HG02610 (cell line): ENCODE measurements around the gene IRF2BP2.
"Not testable (repeated sequence)": the region's sequence is repeated elsewhere in the genome, so short reads cannot be mapped to it uniquely, and the experiment has no call there.

Experiments
- ATAC-seq: cut with Tn5 transposase; IDR thresholded peaks from one replicate; pipeline ENCODE4 v1.9.1; 2021; ENCODE audit warnings: mild to moderate bottlenecking, moderate library complexity; ENCODE audit not compliant: unreplicated experiment

The IRF2BP2 gene

GRCh38 chr1:234634922-234635321 is 24.9 kb upstream of the IRF2BP2 start:
- ATAC-seq, result not testable (repeated sequence)

DNA sequence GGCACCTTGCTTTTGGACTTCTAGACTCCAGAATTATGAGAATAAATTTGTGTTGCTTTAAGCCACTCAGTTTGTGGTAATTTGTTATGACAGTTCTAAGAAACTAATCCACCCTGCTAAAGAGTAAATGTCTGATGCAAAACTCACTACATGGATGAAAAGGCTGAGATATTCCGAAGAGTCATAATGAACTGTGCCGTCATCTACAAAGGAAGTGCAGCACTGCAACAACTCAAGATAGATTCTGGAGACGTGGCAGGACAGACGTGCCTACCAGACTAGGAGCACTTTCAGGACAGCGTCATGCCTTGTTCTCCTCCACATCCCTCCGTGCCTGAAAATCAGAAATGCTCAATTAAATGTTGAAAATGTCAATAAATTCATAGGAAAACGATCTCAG is 24.4 kb upstream of the IRF2BP2 start:
- ATAC-seq, result no peak

- ATAC-seq, result no peak
These were observed 23.4 kb upstream of the IRF2BP2 start for GRCh38 chr1:234633246-234634003.

GRCh38 chr1:234632225-234632624 is 22.2 kb upstream of the IRF2BP2 start:
- no peak for ATAC-seq

GRCh38 chr1:234631721-234632125 is 21.7 kb upstream of the IRF2BP2 start:
- no peak for ATAC-seq

DNA sequence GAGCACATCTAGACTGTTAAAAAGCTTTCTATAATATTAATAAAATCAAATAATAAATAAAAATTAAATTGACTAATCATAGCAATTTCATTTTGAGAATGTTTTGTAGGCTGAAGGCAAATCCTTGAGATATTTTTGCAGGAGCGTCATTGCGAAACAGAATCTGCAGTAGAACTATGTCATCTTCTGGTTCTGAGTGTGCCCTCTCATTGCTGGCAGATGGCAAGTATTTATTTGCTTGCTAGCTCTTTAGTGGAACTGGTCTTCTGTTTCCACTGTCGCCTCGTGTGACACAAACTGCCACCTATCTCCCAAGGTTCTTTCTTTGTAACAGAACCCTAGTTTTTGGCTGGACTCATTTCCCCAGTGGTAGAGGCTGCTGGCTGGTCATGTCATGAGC is 19.0 kb upstream of the IRF2BP2 start:
- ATAC-seq, result no peak

GRCh38 chr1:234628089-234628488 is 18.1 kb upstream of the IRF2BP2 start:
- no peak for ATAC-seq

DNA sequence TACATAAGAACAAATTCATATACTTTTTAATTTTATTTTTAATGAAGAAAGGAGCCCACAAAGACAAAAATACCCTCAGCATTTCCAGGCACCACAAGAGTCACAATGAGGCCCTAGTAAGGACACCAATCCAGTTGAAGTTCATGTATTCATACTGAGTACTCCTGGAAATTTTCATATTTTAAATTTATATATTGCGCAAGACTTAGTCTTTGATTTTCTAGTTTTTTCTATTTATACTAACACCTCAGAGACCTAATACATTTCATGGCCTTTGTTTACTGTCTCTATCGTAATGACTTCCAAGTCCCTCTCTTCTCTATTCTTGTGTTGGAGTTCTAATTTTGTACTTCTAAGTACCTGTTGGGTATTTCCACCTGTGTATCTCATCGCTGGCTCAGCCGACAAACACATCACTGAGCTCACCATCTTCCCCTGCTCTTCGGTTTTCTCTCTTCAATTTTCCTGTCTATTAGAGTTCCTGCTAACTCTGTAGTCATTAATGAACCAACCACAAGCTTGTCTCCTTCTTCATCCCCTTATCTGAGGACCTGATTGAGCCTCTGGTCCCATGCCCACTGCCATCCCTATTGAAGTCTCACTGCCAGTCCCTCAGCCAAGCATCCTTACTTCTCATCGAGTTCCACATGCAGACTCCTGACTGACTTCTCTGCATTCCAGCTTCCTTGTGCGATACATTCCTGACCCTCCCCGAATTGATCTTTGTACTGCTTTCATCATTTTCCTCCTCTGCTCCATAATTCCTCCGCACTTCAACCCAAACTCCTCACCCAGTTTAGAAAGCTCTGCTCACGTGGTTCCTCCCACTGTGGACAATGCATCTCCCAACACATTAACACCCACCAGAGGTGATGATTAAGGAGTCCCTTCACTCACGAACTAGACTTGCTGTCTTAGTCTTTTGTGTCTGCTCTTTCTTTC is 17.3 kb upstream of the IRF2BP2 start:
- ATAC-seq, result no peak

GRCh38 chr1:234626391-234626790 is 16.4 kb upstream of the IRF2BP2 start:
- ATAC-seq, result no peak

DNA sequence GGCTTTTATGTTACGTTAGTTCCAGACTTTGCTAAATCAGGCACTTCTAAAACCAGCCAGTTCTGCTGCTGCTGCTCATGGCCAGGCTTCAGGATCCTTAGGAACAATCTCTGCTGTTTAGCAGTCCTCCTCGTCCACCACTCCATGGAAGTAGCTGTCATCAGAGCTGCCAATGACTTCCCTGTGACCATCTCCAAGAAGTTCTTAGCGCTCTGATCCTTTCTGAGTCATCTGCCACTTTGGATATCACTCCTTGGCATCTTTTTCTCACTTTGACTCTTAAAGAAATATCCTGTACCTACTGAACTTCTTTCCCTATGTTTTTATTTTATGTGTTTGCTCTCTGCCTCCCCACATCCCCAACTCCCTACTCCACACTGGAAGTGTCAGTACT is 14.7 kb upstream of the IRF2BP2 start:
- ATAC-seq, result no peak

GRCh38 chr1:234621657-234622335 is 11.8 kb upstream of the IRF2BP2 start:
- ATAC-seq, result no peak

- no peak for ATAC-seq
These were observed 11.1 kb upstream of the IRF2BP2 start for GRCh38 chr1:234621127-234621468.

DNA sequence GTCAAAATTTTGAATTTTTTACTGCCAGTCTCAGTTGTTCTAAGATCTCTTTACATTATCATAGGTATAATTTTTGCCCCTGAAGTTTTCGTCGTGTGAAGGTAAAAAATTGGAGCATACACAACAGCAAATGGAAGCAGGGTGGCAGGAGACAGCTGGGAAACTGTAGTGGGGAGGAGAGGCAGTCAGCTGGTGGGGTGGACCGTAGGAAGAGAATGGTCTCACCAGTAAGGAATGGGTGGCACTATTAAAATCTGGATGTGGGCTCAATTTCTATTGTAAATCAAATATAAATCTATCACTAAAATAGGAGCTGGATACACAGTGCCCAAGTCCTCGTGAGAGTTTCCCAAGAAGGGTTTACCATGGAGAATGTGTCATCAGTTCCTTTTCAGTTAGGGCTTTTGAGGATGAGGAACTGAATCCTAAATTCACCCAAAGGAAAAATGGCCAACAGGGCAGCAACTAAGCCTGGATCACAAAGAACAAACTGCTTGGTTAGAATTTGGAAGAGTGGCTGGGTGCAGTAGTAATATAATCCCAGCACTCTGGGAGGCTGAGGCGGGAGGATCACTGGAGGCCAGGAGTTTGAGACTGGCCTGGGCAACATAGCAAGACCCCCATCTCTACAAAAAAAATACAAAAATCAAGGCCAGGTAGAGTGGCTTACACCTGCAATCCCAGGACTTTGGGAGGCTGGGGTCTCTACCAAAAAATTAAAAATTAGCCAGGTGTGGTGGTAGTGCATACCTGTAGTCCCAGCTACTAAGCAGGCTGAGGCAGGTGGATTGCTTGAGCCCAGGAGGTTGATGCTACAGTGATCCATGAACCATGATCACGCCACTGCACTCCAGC is 10.5 kb upstream of the IRF2BP2 start:
- no peak for ATAC-seq

- ATAC-seq, result no peak
These were observed 9.8 kb upstream of the IRF2BP2 start for GRCh38 chr1:234619794-234620247.

DNA sequence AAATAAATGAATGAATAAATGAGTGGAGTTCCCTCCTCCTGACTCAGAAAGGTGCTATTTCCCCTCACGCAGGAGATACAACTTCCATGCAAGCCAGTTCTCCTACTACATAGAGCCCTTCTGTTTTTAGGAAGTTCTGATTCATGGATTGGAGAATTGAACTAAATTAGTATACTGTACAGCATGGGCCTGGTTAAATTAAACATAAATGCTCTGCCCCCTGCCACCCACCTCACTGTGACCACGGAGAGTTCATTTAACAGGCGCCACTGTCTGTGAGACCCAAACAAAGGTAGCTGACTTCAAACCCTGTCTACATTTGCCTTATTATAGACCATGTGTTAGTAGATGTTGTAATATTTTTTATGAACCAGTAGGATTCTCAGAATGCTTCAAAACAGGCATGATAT is 9.1 kb upstream of the IRF2BP2 start:
- no peak for ATAC-seq

DNA sequence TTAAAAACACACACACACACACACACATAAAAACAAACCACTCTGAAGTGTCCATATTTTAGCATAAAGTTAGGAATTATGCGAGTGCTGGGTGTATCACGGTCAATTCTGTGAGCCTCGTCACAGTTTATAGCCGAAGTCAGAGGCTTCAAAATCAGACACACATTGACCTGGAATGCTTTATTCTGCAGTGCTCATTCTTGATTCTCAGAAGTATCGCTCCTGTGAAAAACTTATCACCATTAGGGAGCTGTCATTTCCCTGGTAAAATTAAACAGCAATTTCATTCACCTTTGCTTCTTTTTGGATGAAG is 8.7 kb upstream of the IRF2BP2 start:
- no peak for ATAC-seq

DNA sequence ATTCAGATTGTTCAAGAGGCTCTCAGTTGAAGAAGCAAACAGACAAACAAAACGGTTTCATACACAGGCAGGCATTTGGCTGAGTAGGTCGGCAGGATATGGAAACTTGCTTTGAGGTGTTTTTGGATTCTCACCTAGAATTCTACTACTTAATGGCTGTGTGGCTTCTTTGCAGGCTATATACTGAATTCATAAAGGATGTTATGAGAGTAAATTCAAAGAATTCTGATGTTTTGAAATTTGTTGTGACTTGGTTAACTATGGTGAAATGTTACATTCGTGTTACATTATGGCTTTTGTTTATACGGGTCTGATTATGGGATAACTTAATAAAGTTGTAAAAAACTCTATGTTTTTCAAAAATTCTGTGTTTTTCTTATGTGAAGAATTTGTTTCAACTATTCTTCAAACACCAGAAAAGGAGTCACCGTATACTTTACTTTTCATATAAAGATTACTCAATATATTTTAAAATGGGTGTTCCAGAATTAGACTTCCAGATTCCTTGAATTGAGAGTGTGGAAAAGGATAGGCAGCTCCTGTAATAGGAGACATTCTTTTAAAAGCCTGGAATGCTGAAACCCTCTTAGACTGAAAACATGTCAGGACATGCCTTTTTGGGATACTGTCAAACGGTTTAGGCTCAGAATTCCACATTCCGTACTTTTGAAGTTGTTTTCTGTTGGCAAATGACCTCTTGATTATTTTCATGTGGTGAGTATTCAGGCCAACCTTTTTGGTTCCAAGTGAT is 8.2 kb upstream of the IRF2BP2 start:
- no peak for ATAC-seq

DNA sequence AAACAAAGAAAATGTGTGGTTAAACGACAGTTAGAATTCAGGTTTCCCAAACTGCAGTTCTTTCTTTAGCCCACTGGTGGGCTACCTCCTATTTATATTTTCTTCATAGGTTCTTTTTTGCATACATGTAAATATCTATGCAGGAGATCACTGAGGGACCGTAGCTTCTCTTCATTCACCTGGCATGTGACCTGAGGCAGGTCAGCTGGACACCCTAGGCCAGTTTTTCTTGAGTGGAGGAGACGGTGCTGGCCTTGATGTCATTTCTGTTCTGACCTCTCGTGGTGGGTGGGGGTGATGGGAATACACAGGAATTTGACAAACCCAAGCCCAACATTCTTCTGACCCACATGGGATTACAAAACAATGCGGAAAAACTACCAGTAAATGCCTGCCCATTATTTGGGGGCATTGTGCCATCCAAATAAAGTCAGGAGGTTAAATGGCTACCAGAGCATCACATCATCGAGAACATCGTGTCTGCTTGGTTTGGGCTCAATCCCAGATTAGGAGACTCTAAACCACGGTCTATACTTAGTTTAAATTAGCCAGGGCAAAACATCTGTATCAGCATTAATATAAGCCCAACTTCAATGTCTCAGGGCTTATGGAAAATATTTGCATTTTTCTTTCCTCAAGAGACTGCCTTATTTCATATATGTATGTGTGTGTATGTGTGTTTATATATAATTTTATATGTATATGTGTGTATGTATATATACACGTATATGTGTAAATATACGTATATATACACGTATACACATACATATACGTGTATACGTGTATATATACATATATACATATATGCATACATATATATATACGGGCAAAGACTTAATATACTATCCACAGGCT is 7.4 kb upstream of the IRF2BP2 start:
- ATAC-seq, result no peak

- no peak for ATAC-seq
These were observed 6.7 kb upstream of the IRF2BP2 start for GRCh38 chr1:234616644-234617043.
